Measurements from ENCODE around the gene MTMR10. TPM values are rescaled to one million over a fixed set of nuclear protein-coding genes. Genes with fewer than 3 reads are reported as not detected.

MTMR10 gene
- total RNA-seq: 10 to 100 TPM; 13.9 to 44.7 TPM

GRCh38 chr15:30991255-30992235 is at the start of gene MTMR10:
TSS of gene MTMR10 (minus strand) at chr15:30991628. CDS start at chr15:30991506, 122 bp downstream.
- TF ChIP-seq CTCF (IDR thresholded peaks at IDR 0.05): no peak
- DNase-seq (ENCODE audit: low spot score): no peak

GRCh38 chr15:31040611-31041010 is 49.2 kb upstream of the MTMR10 start:
- ATAC-seq (ENCODE audit: insufficient number of reproducible peaks, low FRiP score, low read depth) (no peak), DNase-seq (ENCODE audit: low spot score) (no peak)
- no peak overlapping the region for H3K27ac ChIP-seq
- H3K36me3 ChIP-seq: no peaks in the 10 kb centered on the region
- no peak overlapping the region for H3K4me3 ChIP-seq
- H3K27me3 ChIP-seq (replicated peaks; ENCODE audit: insufficient read depth): no peaks in the 10 kb centered on the region
- H3K4me1 ChIP-seq (ENCODE audit: control insufficient read depth in 1 of 2, low read depth in 2 of 2): no peaks in the 10 kb centered on the region
- no peak for TF ChIP-seq CTCF (IDR thresholded peaks at IDR 0.05)
- H3K9me3 ChIP-seq: no peaks in the 10 kb centered on the region

More at GRCh38 chr15:30991255-30992235, at the start of gene MTMR10:
- Histone ChIP-seq H3K27ac (peak within 1 kb of the TSS; percentile 87 to 90), H3K4me3 (peak within 1 kb of the TSS; percentile 97), H3K36me3 (no peaks in the 10 kb centered on the region), H3K27me3 (replicated peaks; ENCODE audit: insufficient read depth) (no peaks in the 10 kb centered on the region), H3K4me1 (ENCODE audit: control insufficient read depth in 1 of 2, low read depth in 2 of 2) (peaks cover 14 to 28% of the 10 kb centered on the region in 2 donors), H3K9me3 (no peaks in the 10 kb centered on the region)
- ATAC-seq (ENCODE audit: insufficient number of reproducible peaks, low FRiP score, low read depth): peak; percentile 83

- TF ChIP-seq CTCF (IDR thresholded peaks at IDR 0.05): no peak
- no peak for DNase-seq (ENCODE audit: low spot score)
- no peaks in the 10 kb centered on the region for H3K27me3 ChIP-seq (replicated peaks; ENCODE audit: insufficient read depth)
Observed at GRCh38 chr15:31039961-31040360, 48.5 kb upstream of the MTMR10 start.

GRCh38 chr15:31037731-31038477 is 46.5 kb upstream of the MTMR10 start:
- Histone ChIP-seq H3K27me3 (replicated peaks; ENCODE audit: insufficient read depth) (no peaks in the 10 kb centered on the region), H3K27ac (no peak overlapping the region), H3K4me1 (ENCODE audit: control insufficient read depth in 1 of 2, low read depth in 2 of 2) (no peaks in the 10 kb centered on the region), H3K9me3 (no peaks in the 10 kb centered on the region), H3K4me3 (no peak overlapping the region), H3K36me3 (no peaks in the 10 kb centered on the region)
- ATAC-seq (ENCODE audit: insufficient number of reproducible peaks, low FRiP score, low read depth) (no peak), DNase-seq (ENCODE audit: low spot score) (no peak)
- no peak for TF ChIP-seq CTCF (IDR thresholded peaks at IDR 0.05)

More at GRCh38 chr15:31039961-31040360, 48.5 kb upstream of the MTMR10 start:
- Histone ChIP-seq H3K9me3 (no peaks in the 10 kb centered on the region), H3K27ac (no peak overlapping the region), H3K36me3 (no peaks in the 10 kb centered on the region), H3K4me1 (ENCODE audit: control insufficient read depth in 1 of 2, low read depth in 2 of 2) (no peaks in the 10 kb centered on the region), H3K4me3 (no peak overlapping the region)
- no peak for ATAC-seq (ENCODE audit: insufficient number of reproducible peaks, low FRiP score, low read depth)

- Histone ChIP-seq H3K4me1 (ENCODE audit: control insufficient read depth in 1 of 2, low read depth in 2 of 2) (no peaks in the 10 kb centered on the region), H3K9me3 (no peaks in the 10 kb centered on the region), H3K27me3 (replicated peaks; ENCODE audit: insufficient read depth) (no peaks in the 10 kb centered on the region), H3K4me3 (no peak overlapping the region), H3K36me3 (no peaks in the 10 kb centered on the region), H3K27ac (no peak overlapping the region)
- no peak for TF ChIP-seq CTCF (IDR thresholded peaks at IDR 0.05)
- DNase-seq (ENCODE audit: low spot score) (no peak), ATAC-seq (ENCODE audit: insufficient number of reproducible peaks, low FRiP score, low read depth) (no peak)
Observed at GRCh38 chr15:31036783-31037182, 45.4 kb upstream of the MTMR10 start.
